Astrocyte (in vitro differentiated cells and primary cell): ENCODE results near the gene LFNG. TPM values are rescaled to one million over a fixed set of nuclear protein-coding genes. Genes with fewer than 3 reads are reported as not detected.

Experiments
- DNase-seq: peaks from one replicate; pipeline ENCODE4 v3.0.0-alpha.2; 2010; ENCODE audit warnings: low read depth
- FAIRE-seq: peaks from 2 replicates; lab custom pipeline; 2011; peaks lifted over from hg19 to GRCh38; lab: Jason Lieb, UNC
- H2AFZ ChIP-seq: 2 replicates; pipeline ENCODE4 v1.6.0; 2012; ENCODE audit warnings: low read depth, low read length, inconsistent platforms
- H3K27ac ChIP-seq: 2 replicates; pipeline ENCODE4 v1.5.1; 2011; ENCODE audit warnings: low read depth, low read length, inconsistent platforms
- H3K27me3 ChIP-seq: 2 replicates; pipeline ENCODE4 v1.6.0; 2011; ENCODE audit warnings: low read length, inconsistent platforms; ENCODE audit not compliant: insufficient read depth
- H3K36me3 ChIP-seq: 2 replicates; pipeline ENCODE4 v1.5.1; 2011; ENCODE audit warnings: low read length, inconsistent platforms; ENCODE audit not compliant: insufficient read depth
- H3K4me1 ChIP-seq: 2 replicates; pipeline ENCODE4 v1.5.1; 2011; ENCODE audit warnings: low read length, inconsistent platforms; ENCODE audit not compliant: insufficient read depth
- H3K4me2 ChIP-seq: 2 replicates; pipeline ENCODE4 v1.6.0; 2012; ENCODE audit warnings: low read length, inconsistent platforms
- H3K4me3 ChIP-seq: 2 replicates; pipeline ENCODE4 v1.5.1; 2011; ENCODE audit warnings: low read depth, mild to moderate bottlenecking, low read length, inconsistent platforms; ENCODE audit not compliant: insufficient read depth
- H3K79me2 ChIP-seq: 2 replicates; pipeline ENCODE4 v1.6.0; 2012; ENCODE audit warnings: mild to moderate bottlenecking, low read length, inconsistent platforms; ENCODE audit not compliant: insufficient read depth
- H3K9ac ChIP-seq: 2 replicates; pipeline ENCODE4 v1.6.0; 2012; ENCODE audit warnings: mild to moderate bottlenecking, low read length, inconsistent platforms
- H3K9me3 ChIP-seq: 2 replicates; pipeline ENCODE4 v1.5.1; 2012; ENCODE audit warnings: low read depth, mild to moderate bottlenecking, low read length, inconsistent platforms; ENCODE audit not compliant: insufficient read depth
- H4K20me1 ChIP-seq: 2 replicates; pipeline ENCODE4 v1.6.0; 2012; ENCODE audit warnings: low read length, inconsistent platforms; ENCODE audit not compliant: insufficient read depth
- H3K27ac Mint-ChIP-seq: one replicate; pipeline ENCODE4 v1.8.0; 2021; ENCODE audit warnings: mild to moderate bottlenecking, mixed read lengths; ENCODE audit not compliant: unreplicated experiment
- H3K27me3 Mint-ChIP-seq: one replicate; pipeline ENCODE4 v1.8.0; 2021; ENCODE audit warnings: low read depth, mixed read lengths; ENCODE audit not compliant: unreplicated experiment
- H3K36me3 Mint-ChIP-seq: one replicate; pipeline ENCODE4 v1.8.0; 2021; ENCODE audit warnings: low read depth, mixed read lengths; ENCODE audit not compliant: unreplicated experiment
- H3K4me1 Mint-ChIP-seq: one replicate; pipeline ENCODE4 v1.8.0; 2021; ENCODE audit warnings: low read depth, mixed read lengths; ENCODE audit not compliant: unreplicated experiment
- H3K4me3 Mint-ChIP-seq: one replicate; pipeline ENCODE4 v1.8.0; 2021; ENCODE audit warnings: mild to moderate bottlenecking, moderate library complexity, mixed read lengths; ENCODE audit not compliant: unreplicated experiment
- H3K9me3 Mint-ChIP-seq: one replicate; pipeline ENCODE4 v1.8.0; 2021; ENCODE audit warnings: mild to moderate bottlenecking, mixed read lengths; ENCODE audit not compliant: unreplicated experiment
- CTCF ChIP-seq: IDR thresholded peaks from 2 replicates; pipeline ENCODE4 v1.5.1; 2011; ENCODE audit warnings: low read depth, mild to moderate bottlenecking, inconsistent platforms, low read length, moderate library complexity; ENCODE audit not compliant: insufficient read depth
- EZH2 ChIP-seq: IDR thresholded peaks from 2 replicates; pipeline ENCODE4 v1.6.1; 2012; ENCODE audit warnings: mild to moderate bottlenecking, low read length, inconsistent platforms; ENCODE audit not compliant: insufficient read depth
- total RNA-seq: library from RNA; stranded (reverse); gene quantifications from 2 replicates; pipeline ENCODE4 v1.2.1, GENCODE V29; 2021

LFNG gene
- total RNA-seq, 1 donor from 2014 or later = 58.6 TPM

DNA sequence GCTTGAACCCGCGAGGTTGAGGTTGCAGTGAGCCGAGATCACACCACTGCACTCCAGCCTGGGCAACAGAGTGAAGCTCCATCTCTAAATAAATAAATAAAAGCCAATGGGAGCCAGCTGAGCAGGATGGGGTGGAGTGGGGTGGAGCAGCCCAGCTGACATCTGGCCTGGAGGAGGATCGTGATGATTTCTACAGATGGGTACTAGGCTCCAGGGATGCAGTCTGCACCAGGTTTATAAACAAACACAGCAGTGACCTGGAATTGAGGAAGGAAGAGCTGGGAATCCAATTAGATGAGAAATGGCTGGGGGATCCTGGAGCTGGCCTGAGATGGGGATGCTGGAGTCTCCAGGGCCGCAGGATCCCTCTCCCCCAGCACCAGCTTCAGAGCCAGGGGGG lies 36.1 kb upstream of the LFNG start:
- Histone ChIP-seq H3K9ac (no peak overlapping the region), H3K27me3 (no peaks in the 10 kb centered on the region), H3K79me2 (no peaks in the 10 kb centered on the region), H3K27ac (no peak overlapping the region), H3K4me1 (peaks cover 8% of the 10 kb centered on the region), H3K4me2 (no peak overlapping the region), H3K9me3 (no peaks in the 10 kb centered on the region), H3K4me3 (no peak overlapping the region), H4K20me1 (no peaks in the 10 kb centered on the region), H2AFZ (no peak overlapping the region), H3K36me3 (no peaks in the 10 kb centered on the region)
- H3K27ac Mint-ChIP-seq = no peak overlapping the region
- H3K36me3 Mint-ChIP-seq = peaks cover 4% of the 10 kb centered on the region
- no peak for TF ChIP-seq CTCF
- no peak for TF ChIP-seq EZH2
- no peaks in the 10 kb centered on the region for H3K4me1 Mint-ChIP-seq
- no peak overlapping the region for H3K4me3 Mint-ChIP-seq
- DNase-seq (no peak), FAIRE-seq (no peak)
- H3K9me3 Mint-ChIP-seq = peaks cover 4% of the 10 kb centered on the region
- H3K27me3 Mint-ChIP-seq = peaks cover 14% of the 10 kb centered on the region

DNA sequence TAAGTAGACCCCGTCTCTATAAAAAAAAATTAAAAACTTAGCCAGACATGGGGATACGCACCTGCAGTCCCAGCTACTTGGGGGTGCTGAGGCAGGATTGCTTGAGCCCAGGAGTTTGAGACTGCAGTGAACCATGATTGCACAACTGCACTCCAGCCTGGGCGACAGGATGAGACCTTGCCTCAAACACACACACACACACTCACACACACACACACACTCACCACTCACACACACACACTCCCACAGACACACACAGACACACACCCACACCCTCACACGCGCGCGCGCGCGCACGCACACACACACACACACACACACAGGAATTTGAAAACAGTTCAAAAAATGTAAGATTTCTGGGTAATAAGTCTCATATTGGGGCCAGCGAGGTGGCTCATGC lies 34.7 kb upstream of the LFNG start:
- Histone ChIP-seq H3K4me3 (no peak overlapping the region), H2AFZ (no peak overlapping the region), H3K27me3 (no peaks in the 10 kb centered on the region), H3K79me2 (no peaks in the 10 kb centered on the region), H3K36me3 (no peaks in the 10 kb centered on the region), H3K9me3 (no peaks in the 10 kb centered on the region), H4K20me1 (no peaks in the 10 kb centered on the region), H3K4me1 (no peaks in the 10 kb centered on the region), H3K9ac (no peak overlapping the region), H3K27ac (no peak overlapping the region), H3K4me2 (no peak overlapping the region)
- Mint-ChIP-seq H3K9me3 (peaks cover 4% of the 10 kb centered on the region), H3K4me1 (no peaks in the 10 kb centered on the region), H3K27ac (no peak overlapping the region), H3K36me3 (peaks cover 4% of the 10 kb centered on the region), H3K27me3 (peaks cover 14% of the 10 kb centered on the region), H3K4me3 (no peak overlapping the region)
- no peak for TF ChIP-seq CTCF
- no peak for TF ChIP-seq EZH2
- DNase-seq = no peak
- FAIRE-seq = no peak

- FAIRE-seq = no peak
- no peaks in the 10 kb centered on the region for H3K4me1 ChIP-seq
- H3K36me3 Mint-ChIP-seq = peaks cover 4% of the 10 kb centered on the region
Observed at GRCh38 chr7:2487586-2488271, 31.8 kb upstream of the LFNG start.

More at GRCh38 chr7:2487586-2488271, 31.8 kb upstream of the LFNG start:
- Histone ChIP-seq H3K9ac (no peak overlapping the region), H2AFZ (no peak overlapping the region), H3K4me3 (no peak overlapping the region), H3K27me3 (no peaks in the 10 kb centered on the region), H3K79me2 (no peaks in the 10 kb centered on the region), H4K20me1 (no peaks in the 10 kb centered on the region), H3K9me3 (no peaks in the 10 kb centered on the region), H3K36me3 (no peaks in the 10 kb centered on the region), H3K4me2 (no peak overlapping the region), H3K27ac (no peak overlapping the region)
- Mint-ChIP-seq H3K9me3 (peaks cover 5% of the 10 kb centered on the region), H3K27ac (no peak overlapping the region), H3K27me3 (peaks cover 8% of the 10 kb centered on the region), H3K4me3 (no peak overlapping the region), H3K4me1 (no peaks in the 10 kb centered on the region)
- no peak for DNase-seq
- no peak for TF ChIP-seq EZH2
- no peak for TF ChIP-seq CTCF
